Fibroblast of mammary gland (primary cell): ENCODE data around the gene THEM5.

ENCODE experiments used
- DNase-seq: peaks from one replicate; pipeline ENCODE4 v3.0.0-alpha.2; 2010; ENCODE audit warnings: low read depth
- H3K4me3 ChIP-seq: 2 replicates; pipeline ENCODE4 v1.5.1; 2011; ENCODE audit warnings: low read depth, mild to moderate bottlenecking, low read length, moderate library complexity; ENCODE audit not compliant: control insufficient read depth
- CTCF ChIP-seq: conservative IDR thresholded peaks from 2 replicates; pipeline ENCODE4 v1.5.1; 2011; ENCODE audit warnings: low read depth, low read length, inconsistent platforms; ENCODE audit not compliant: control insufficient read depth, insufficient read depth

The THEM5 gene

DNA sequence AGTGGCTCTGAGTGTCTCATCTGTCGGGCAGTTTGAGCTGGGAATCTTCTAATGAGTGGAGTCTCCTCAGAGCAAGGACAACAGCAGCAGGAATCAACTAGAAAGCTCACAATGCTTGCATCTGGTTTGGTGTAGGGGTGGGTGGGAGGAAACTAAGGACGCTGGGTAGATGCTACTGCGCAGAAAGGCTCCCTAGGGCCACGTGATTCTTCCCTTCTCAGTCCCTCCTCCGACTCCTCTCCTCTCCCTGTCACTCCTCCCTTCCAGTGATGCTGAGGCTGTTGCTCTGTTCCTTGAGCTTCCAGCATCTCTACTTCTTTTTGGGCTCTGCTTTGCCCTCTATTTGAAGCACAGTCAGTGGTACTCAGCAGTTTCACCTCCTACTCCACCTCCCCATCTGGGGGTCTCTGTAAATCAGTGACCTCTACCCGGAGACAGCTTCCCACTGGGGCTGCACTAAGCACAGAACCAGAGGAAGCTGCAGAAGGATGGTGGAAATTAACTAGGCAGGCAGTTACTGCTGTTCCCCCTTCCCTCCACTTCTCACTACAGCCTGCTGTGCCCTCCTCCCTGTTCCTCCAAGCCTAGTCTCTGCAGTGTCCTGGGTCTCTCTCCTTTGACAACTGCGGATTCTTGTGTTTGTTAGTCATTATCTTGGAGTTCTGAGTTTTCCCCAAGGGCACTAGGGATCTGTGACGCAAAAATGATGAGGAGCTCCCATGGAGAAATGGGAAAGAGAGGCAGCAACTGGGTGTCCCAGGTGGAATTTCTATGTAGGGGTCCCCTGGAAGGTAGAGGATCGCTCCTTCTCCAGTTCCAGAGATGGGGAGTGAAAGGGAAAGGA is 54.1 kb downstream of the THEM5 start:
- DNase-seq = peak; percentile 19
- no peak for TF ChIP-seq CTCF
- no peak overlapping the region for H3K4me3 ChIP-seq

DNA sequence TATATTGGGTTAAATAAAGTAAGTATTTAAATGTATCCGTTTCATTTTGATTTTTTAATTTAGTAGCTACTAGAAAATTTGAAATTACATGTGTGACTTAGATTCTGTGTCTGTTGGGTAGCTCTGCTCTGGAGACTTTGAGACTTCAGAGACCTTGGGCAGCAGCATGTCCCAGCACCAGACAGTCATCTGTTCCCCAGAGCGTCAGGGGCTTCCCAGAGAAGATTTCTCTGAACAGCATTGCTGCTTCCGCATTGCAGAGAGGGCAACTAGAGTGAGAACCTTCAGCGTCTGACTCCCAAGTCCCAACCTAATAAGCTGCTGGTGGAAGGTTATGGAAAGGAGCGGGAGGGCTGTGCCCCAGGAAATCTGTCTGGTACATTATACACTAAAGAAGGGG is 54.9 kb downstream of the THEM5 start:
- no peak for DNase-seq
- no peak for TF ChIP-seq CTCF
- no peak overlapping the region for H3K4me3 ChIP-seq
